ENCODE measurements around the gene MT1G. TPM values are rescaled to one million over a fixed set of nuclear protein-coding genes. Genes with fewer than 3 reads are reported as not detected.

MT1G gene
- total and polyA plus RNA-seq, 4 donors: 152 to 9,444 (median 3,398) TPM

DNA sequence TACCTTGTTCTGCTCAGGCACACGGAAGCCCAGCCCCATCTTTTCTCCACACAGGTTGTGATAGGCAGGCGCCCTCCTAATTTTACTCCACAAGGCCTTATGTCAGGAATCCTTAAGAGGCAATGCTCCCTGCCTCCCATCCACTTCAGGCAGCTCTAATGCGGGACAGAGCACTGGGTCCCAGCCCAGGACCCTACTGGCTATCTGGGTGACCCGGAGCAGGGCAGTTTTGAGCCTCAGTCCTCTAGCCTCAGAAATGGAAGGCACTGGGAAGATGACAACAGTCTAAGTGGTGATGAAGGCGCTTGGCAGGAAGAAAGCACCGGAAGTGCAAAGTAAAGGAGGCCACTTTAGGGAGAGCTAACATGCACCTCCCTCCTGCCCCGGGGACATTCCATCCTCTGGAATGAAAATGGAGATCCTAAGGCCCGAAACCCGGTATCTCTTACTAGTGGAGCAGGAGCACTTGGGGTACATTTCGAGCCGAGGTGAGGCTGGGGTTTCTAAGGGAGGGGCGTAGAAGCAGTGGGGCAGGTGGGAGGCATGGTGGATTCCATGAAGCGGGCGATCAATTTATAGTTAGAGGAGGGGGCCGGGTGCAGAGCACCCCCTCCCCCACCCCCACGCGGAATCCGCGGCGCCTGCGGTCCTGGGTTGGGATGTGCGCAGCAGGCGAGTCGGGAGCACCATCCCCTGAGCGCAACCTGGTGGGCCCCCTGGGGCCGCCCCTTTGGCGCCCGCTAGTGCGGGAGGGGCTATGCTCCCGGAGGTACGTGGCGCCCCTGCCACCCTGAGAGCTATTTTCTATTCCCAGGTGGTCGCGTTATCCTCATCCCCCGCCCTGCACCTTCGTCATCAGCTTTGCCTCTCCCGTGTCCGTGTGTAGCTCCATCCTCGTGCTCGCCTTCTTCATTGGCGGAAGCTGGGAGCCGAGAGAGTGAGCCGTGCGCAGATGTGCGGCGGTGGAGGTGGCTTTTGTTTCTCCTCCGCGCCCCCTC, 5.2 kb downstream of the MT1G start:
- TF ChIP-seq GABPA (IDR thresholded peaks at IDR 0.05 in 1 of 2, conservative IDR thresholded peaks at IDR 0.05 in 1 of 2) (no peak), YY1 (IDR thresholded peaks at IDR 0.05) (no peak)
- Histone ChIP-seq H3K9me3 (ENCODE audit: control insufficient read depth in 4 of 4, low read length in 3 of 4) (no peaks in the 10 kb centered on the region), H3K4me1 (ENCODE audit: control insufficient read depth in 4 of 4, insufficient read depth in 4 of 4, low read length in 3 of 4) (peaks cover 3 to 20% (median 11%) of the 10 kb centered on the region in 4 donors), H3K9ac (ENCODE audit: low read depth in 1 of 2, low read length in 2 of 2) (no peak overlapping the region), H3K27ac (ENCODE audit: low read depth in 1 of 2, low read length in 2 of 2) (no peak overlapping the region), H3K27me3 (ENCODE audit: control insufficient read depth in 4 of 4, insufficient read depth in 4 of 4, low read length in 3 of 4) (no peaks in the 10 kb centered on the region), H3K36me3 (ENCODE audit: control insufficient read depth in 4 of 4, insufficient read depth in 3 of 4, low read depth in 1 of 4, low read length in 3 of 4) (peaks cover 0 to 3% (median 0%) of the 10 kb centered on the region in 4 donors), H3K4me3 (ENCODE audit: low read depth in 1 of 3, low read length in 3 of 3) (no peak overlapping the region)
- 44% methylated on average over 48 of the region's 48 CpGs for WGBS
- DNase-seq (ENCODE audit: low spot score): no peak

DNA sequence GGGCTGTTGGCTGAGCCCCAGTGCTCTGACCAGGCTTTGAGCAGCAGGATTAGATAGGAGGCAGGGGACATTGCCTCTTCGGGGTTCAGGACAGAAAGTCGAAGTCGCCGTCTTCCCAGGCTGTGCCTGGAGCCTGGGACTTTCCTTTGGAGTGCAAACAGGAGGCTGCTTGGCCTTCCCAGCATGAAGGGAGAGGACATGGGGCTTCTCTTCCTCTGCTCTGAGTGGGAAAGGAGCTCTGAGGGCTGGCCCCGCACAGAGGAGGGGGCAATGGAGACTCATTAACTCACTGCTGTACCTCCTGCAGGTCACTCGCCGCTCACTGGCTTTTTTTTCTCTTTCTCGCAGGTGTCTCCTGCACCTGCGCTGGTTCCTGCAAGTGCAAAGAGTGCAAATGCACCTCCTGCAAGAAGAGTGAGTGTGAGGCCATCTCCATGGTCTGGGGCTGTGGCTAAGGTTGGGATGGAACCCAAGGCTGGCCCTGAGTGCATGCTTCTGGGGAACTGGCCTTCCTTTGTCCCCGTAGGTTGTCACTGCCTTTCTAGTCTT, 9.5 kb downstream of the MT1G start:
- TF ChIP-seq RXRA (IDR thresholded peaks at IDR 0.05) (no peak), SP1 (IDR thresholded peaks at IDR 0.05) (no peak), EGR1 (IDR thresholded peaks at IDR 0.05; ENCODE audit: low read depth in 2 of 2) (no peak), FOXA1 (IDR thresholded peaks at IDR 0.05) (no peak), HNF4A (conservative IDR thresholded peaks at IDR 0.05) (no peak), NR2F2 (IDR thresholded peaks at IDR 0.05) (no peak), HNF4G (IDR thresholded peaks at IDR 0.05) (no peak), RAD21 (IDR thresholded peaks at IDR 0.05) (no peak), JUND (IDR thresholded peaks at IDR 0.05) (no peak), FOXA2 (IDR thresholded peaks at IDR 0.05) (no peak)
- TF ChIP-seq, protein P1, sequence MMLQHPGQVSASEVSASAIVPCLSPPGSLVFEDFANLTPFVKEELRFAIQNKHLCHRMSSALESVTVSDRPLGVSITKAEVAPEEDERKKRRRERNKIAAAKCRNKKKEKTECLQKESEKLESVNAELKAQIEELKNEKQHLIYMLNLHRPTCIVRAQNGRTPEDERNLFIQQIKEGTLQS (IDR thresholded peaks at IDR 0.05): no peak
- TF ChIP-seq, protein P2, sequence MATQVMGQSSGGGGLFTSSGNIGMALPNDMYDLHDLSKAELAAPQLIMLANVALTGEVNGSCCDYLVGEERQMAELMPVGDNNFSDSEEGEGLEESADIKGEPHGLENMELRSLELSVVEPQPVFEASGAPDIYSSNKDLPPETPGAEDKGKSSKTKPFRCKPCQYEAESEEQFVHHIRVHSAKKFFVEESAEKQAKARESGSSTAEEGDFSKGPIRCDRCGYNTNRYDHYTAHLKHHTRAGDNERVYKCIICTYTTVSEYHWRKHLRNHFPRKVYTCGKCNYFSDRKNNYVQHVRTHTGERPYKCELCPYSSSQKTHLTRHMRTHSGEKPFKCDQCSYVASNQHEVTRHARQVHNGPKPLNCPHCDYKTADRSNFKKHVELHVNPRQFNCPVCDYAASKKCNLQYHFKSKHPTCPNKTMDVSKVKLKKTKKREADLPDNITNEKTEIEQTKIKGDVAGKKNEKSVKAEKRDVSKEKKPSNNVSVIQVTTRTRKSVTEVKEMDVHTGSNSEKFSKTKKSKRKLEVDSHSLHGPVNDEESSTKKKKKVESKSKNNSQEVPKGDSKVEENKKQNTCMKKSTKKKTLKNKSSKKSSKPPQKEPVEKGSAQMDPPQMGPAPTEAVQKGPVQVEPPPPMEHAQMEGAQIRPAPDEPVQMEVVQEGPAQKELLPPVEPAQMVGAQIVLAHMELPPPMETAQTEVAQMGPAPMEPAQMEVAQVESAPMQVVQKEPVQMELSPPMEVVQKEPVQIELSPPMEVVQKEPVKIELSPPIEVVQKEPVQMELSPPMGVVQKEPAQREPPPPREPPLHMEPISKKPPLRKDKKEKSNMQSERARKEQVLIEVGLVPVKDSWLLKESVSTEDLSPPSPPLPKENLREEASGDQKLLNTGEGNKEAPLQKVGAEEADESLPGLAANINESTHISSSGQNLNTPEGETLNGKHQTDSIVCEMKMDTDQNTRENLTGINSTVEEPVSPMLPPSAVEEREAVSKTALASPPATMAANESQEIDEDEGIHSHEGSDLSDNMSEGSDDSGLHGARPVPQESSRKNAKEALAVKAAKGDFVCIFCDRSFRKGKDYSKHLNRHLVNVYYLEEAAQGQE (IDR thresholded peaks at IDR 0.05): no peak
- TF ChIP-seq, protein P3, sequence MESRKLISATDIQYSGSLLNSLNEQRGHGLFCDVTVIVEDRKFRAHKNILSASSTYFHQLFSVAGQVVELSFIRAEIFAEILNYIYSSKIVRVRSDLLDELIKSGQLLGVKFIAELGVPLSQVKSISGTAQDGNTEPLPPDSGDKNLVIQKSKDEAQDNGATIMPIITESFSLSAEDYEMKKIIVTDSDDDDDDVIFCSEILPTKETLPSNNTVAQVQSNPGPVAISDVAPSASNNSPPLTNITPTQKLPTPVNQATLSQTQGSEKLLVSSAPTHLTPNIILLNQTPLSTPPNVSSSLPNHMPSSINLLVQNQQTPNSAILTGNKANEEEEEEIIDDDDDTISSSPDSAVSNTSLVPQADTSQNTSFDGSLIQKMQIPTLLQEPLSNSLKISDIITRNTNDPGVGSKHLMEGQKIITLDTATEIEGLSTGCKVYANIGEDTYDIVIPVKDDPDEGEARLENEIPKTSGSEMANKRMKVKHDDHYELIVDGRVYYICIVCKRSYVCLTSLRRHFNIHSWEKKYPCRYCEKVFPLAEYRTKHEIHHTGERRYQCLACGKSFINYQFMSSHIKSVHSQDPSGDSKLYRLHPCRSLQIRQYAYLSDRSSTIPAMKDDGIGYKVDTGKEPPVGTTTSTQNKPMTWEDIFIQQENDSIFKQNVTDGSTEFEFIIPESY (IDR thresholded peaks at IDR 0.05): no peak
- Histone ChIP-seq H3K9ac (ENCODE audit: low read depth in 1 of 2, low read length in 2 of 2) (peak overlapping the region; percentile 48 to 55), H3K27me3 (ENCODE audit: control insufficient read depth in 4 of 4, insufficient read depth in 4 of 4, low read length in 3 of 4) (no peaks in the 10 kb centered on the region), H3K36me3 (ENCODE audit: control insufficient read depth in 4 of 4, insufficient read depth in 3 of 4, low read depth in 1 of 4, low read length in 3 of 4) (peaks cover 0 to 3% (median 0%) of the 10 kb centered on the region in 4 donors), H3K9me3 (ENCODE audit: control insufficient read depth in 4 of 4, low read length in 3 of 4) (no peaks in the 10 kb centered on the region), H3K4me1 (ENCODE audit: control insufficient read depth in 4 of 4, insufficient read depth in 4 of 4, low read length in 3 of 4) (peaks cover 6 to 19% (median 15%) of the 10 kb centered on the region in 4 donors), H3K4me3 (ENCODE audit: low read depth in 1 of 3, low read length in 3 of 3) (peak overlapping the region; percentile 54 to 74 (median 69)), H3K27ac (ENCODE audit: low read depth in 1 of 2, low read length in 2 of 2) (peak overlapping the region; percentile 70 to 85)
- WGBS: 21% methylated on average over 10 of the region's 10 CpGs
- DNase-seq (ENCODE audit: low spot score): no peak

Data from liver (tissue), 9 donors.